ENCODE data around the gene PPP1R26. TPM values are rescaled to one million over a fixed set of nuclear protein-coding genes. Genes with fewer than 3 reads are reported as not detected.

The PPP1R26 gene
- total and polyA plus RNA-seq, 9 of the 15 experiments (the other 6 are each of a cell fraction or from before 2014, with no cell fraction given) = 0.77 to 26.8 (median 9.3) TPM

- TF ChIP-seq SFPQ (IDR thresholded peaks at IDR 0.05; ENCODE audit: low read depth, low read length) (no peak), MEIS2 (IDR thresholded peaks at IDR 0.05; ENCODE audit: partially characterized antibody) (peak; percentile 77), PATZ1 (CRISPR knock-in tag; IDR thresholded peaks at IDR 0.05; ENCODE audit: borderline replicate concordance) (no peak), MGA (IDR thresholded peaks at IDR 0.05) (peak; percentile 42; the same call in 1 of the 2 replicates), THAP12 (CRISPR knock-in tag; IDR thresholded peaks at IDR 0.05) (no peak), ZNF23 (CRISPR knock-in tag; IDR thresholded peaks at IDR 0.05) (no peak), HNRNPK (IDR thresholded peaks at IDR 0.05; ENCODE audit: low read depth, low read length, poor library complexity, severe bottlenecking) (no peak), RBM34 (IDR thresholded peaks at IDR 0.05; ENCODE audit: borderline replicate concordance, insufficient read depth, low read length) (no peak)
Observed at GRCh38 chr9:135440620-135441019, 39.0 kb upstream of the PPP1R26 start (continued).

All from K562 (cell line).